ENCODE data around the gene TRAF2.

The TRAF2 gene

DNA sequence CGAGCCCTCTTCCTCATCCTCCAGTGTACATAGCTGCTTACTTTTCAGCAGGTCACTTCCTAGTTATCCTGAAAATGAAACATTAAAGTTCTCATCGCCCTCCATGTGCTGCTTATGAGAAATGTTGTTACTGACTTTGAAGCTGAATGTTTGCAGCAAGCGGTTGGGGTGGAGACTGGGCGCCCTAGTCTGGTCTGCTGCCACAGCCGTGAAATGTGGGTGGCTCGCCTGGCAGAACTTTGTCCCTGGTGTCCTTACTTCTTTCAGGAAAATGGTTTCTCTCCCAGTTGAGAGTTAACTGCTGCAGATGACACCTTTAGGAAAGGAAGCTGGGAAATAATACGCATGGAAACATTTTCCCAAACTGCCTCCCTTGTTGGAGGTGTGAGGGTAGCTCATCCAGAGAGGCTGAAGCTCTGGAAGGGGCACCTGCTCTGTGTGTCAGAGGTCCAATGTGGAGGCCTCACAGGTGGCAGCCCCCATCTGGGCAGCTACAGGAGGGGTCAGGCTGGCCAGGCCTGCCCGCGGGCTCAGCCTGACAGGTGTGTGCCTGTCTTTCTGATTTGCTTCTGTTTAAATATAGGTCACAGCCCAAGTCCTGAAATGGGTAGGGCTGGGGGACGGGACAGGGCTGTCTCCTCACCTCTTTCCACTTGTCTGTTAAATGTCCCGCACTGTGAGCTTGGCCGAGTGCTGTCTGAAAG is 24.0 kb downstream of the TRAF2 start:
- no peak for TF ChIP-seq ZFX (IDR thresholded peaks at IDR 0.05; ENCODE audit: borderline replicate concordance)
- TF ChIP-seq, protein P1, sequence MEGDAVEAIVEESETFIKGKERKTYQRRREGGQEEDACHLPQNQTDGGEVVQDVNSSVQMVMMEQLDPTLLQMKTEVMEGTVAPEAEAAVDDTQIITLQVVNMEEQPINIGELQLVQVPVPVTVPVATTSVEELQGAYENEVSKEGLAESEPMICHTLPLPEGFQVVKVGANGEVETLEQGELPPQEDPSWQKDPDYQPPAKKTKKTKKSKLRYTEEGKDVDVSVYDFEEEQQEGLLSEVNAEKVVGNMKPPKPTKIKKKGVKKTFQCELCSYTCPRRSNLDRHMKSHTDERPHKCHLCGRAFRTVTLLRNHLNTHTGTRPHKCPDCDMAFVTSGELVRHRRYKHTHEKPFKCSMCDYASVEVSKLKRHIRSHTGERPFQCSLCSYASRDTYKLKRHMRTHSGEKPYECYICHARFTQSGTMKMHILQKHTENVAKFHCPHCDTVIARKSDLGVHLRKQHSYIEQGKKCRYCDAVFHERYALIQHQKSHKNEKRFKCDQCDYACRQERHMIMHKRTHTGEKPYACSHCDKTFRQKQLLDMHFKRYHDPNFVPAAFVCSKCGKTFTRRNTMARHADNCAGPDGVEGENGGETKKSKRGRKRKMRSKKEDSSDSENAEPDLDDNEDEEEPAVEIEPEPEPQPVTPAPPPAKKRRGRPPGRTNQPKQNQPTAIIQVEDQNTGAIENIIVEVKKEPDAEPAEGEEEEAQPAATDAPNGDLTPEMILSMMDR (IDR thresholded peaks at IDR 0.05) = no peak
- no peak overlapping the region for H3K27ac ChIP-seq

DNA sequence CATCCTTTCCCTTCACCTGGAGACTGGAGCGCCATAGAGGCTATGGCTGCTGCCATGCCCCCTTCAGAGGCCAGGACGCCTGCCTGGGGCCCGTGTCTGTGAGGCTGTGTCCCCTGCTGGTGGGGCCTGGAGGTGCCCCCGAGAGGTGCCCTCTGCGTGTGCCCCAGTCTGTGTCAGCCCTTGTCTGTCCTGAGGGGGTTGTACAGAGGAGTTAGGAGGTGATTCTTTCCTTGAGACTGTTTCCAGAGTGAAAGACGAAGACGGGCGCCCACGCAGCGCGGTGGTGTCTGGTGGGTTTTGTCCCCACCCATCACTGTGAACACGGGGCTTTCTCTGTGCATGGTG is 24.6 kb downstream of the TRAF2 start:
- H3K27ac ChIP-seq = no peak overlapping the region

DNA sequence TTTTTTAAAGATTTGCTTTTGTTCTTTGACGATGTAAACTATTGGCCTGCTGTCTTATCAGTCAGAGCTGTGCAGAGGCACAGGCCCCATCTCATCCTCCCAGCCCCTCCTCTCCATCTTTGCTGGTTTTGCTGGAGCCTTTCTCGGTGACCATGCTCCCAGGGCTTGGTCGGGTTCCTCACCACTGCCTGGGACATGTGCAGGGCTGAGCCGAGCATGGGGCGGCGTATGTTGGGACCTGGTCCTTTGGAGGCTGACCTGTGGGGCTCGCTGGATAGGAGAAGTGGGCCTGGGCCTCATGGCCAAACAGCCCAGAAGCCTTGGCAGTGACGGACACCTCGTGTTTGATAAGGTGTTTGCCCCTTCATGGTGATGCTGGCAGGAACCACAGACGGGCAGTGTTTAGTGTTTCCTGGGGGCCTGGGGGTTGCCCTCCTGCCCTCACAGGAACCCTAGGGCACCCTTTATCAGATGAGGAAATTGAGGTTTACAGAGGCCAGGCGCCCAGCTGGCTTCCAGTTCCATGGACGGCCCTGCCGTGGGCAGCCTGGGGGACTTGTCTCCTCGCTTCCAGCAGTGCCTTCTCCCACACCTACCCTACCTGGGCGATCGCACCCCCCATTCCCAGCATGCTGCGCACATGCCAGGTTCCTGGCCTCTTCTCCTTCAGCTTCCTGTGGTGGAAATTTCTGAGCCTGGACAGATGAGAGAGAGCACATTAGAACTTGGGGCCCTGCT is 27.6 kb downstream of the TRAF2 start:
- H3K27ac ChIP-seq = no peak overlapping the region
- no peak for TF ChIP-seq ZFX (IDR thresholded peaks at IDR 0.05; ENCODE audit: borderline replicate concordance)
- TF ChIP-seq, protein P1 (IDR thresholded peaks at IDR 0.05) = no peak

More for the DNA sequence above, 24.6 kb downstream of the TRAF2 start:
- TF ChIP-seq, protein P1 (IDR thresholded peaks at IDR 0.05) = no peak
- TF ChIP-seq ZFX (IDR thresholded peaks at IDR 0.05; ENCODE audit: borderline replicate concordance) = no peak

DNA sequence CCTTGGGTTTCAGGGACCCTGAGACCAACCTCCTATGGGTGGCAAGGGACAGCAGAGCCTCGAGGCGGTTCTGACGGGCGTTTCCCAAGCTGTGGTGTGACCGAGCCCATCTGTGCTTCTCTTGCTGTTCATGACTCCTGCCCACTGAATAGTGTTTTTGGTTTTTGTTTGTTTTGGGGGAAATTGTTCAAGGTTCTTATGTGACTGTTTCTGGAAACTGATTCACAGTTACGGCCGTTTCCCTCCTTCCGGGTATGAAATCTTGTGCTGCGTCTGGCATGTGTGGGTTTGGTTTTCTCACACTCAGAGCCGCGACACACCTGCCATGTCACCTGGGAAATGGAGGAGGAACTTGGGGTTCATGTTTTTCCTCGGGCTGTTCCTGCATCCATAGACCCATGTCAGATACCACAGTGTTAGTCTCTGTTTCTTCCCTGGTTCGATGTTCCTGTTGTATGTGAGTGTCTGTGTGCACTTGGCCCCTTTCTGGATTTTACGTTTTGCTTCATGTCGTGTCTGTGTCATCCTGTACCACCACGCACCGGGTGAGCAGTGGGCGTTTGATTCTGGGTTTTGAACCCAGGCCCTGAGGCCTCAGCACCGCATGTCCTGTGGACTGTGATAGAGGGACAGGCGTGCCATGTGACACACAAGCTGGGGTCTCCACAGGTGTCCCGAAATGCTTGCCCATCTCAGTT is 29.5 kb downstream of the TRAF2 start:
- TF ChIP-seq, protein P1 (IDR thresholded peaks at IDR 0.05) = no peak
- TF ChIP-seq ZFX (IDR thresholded peaks at IDR 0.05; ENCODE audit: borderline replicate concordance) = no peak
- H3K27ac ChIP-seq = no peak overlapping the region

DNA sequence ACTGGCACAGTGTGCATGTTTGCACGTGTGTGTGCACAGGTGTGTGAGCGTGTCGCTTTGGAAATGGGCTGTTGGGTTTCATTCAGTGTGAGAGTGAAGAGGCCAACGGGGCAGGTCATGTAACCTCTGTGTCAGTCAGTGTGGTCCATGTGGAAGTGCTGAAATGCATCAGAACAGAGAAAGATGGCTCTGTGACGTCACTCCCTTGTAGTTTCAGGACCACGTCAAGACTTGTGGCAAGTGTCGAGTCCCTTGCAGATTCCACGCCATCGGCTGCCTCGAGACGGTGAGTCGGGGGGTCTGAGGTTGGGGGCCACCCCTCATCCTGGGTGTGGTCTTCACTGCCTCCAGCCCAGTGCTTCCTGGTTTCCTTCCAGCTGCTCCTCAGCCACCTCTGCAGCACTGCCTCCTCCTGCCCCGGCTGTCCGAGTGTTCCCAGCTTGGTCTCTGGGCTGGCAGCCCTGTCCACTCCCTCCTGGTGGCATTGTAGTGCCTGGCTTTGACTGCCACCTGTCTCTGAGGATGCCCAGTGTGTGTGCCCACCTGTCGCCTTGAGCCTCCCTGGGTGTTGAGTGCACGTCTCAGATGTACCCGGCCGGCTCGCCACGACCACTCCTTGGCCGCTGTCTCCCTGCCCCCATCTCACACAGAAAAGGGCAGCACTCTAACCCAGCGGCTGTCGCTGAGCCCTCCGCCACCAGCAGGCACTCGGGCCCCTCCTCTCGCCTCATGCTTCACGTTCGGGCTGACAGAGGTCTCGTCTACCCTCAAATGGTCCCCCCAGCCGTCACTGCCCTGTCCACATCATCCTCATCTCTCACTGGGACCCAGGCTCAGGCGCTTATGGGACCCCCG is 30.2 kb downstream of the TRAF2 start:
- H3K27ac ChIP-seq = no peak overlapping the region
- TF ChIP-seq ZFX (IDR thresholded peaks at IDR 0.05; ENCODE audit: borderline replicate concordance) = no peak
- TF ChIP-seq, protein P1 (IDR thresholded peaks at IDR 0.05) = no peak

DNA sequence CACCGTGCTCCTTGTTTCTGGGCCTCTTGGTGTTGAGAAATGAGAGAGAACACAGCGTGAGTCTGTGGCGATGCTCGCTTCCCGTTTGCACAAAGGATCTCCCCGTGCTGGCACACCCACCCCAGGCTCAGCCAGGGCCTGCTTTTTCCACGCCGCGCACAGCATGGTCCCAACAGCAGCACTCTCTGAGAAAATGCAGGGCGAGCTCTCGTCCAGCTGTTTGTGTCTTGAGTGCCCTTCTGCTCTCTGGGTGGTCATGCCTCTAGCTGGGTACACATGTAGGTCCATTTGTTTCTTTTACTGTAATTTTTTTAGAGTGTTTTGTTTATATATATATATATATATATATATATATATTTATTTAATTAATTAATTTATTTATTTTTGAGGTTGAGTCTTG is 31.6 kb downstream of the TRAF2 start:
- no peak overlapping the region for H3K27ac ChIP-seq
- no peak for TF ChIP-seq ZFX (IDR thresholded peaks at IDR 0.05; ENCODE audit: borderline replicate concordance)
- TF ChIP-seq, protein P1 (IDR thresholded peaks at IDR 0.05) = no peak
